Inflammatory macrophage (primary cell): Measurements from ENCODE around the gene TTLL8.

Experiments
- DNase-seq, 2 donors: peaks; one replicate each; pipeline ENCODE4 v3.0.0-alpha.2; 2020 to 2022

Gene TTLL8

DNA sequence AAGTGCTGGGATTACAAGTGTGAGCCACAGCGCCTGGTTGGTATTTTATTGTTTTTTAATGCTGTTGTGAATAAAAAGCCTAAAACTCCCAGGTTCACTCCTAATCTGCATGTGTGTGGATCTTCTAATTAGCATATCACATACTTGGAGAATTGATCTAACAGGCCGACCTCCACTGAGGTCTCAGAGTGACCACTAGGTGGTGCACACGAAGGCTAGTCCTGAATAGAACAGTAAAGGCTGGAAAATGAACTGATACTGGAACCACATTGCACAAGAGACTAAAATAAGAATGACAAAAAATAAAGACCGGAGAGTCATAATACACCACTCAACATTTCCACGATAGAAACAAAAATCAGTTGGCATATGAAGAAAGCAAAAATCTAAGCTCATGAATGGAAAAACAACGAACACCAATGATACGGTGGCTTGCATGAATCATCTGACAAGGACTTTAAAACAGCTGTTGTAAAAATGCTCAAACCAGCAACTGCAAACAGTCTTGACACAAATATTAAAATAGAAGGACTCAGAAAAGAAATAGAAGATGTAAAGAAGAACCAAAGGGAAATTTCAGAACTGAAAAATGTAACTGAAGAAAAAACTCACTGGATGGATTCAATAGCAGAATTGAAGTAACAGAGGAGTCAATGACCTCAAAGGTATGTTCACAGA, 78.4 kb downstream of the TTLL8 start:
- peak; percentile 68 to 74 for DNase-seq

DNA sequence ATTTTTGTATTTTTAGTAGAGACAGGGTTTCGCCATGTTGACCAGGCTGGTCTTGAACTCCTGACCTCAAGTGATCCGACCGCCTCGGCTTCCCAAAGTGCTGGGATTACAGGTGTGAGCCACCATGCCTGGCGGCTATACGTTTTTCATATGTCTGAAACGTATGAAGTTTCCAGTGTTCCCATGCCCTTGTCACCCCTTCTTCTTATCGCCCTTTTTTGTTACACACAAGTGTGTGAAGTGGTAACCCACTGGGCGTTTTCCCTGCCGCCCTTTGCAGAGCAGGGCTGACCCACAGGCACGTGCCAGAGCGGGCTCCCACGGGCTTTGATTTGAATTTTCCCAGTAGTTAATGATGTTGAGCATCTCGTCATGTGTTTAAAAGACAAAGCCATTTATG, 80.5 kb downstream of the TTLL8 start:
- DNase-seq: no peak

DNA sequence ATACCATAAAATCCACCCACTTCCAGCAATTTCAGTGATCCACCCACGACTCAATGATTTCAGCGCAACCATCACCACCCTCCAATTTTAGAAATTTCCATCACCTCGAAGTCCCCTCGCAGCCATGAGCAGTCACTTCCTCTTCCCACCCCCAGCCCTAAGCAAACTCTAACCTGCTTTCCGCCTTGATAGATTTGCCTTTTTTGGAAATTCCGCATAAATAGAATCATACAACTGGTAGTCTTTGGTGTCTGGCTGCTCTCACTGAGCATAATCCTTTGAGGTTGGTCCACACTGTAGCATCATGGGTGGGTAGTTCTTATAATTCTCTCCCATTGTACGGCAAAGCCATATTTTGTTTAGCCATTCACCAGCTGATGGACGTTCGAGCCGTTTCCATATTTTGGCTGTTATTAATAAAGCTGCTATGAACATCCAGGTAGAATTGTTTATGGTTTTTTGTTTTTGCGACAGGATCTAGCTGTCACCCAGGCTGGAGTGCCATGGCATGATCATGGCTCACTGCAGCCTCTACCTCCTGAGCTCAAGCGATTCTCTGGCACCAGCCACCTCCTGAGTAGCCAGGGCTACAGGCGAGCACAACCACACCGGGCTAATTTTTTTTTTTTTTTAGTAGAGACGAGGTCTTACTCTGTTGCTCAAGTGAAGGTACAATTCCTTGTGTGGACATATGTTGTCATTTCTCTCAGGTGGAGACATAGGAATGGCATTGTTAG, 81.5 kb downstream of the TTLL8 start:
- peak; percentile 66 to 87 for DNase-seq

DNA sequence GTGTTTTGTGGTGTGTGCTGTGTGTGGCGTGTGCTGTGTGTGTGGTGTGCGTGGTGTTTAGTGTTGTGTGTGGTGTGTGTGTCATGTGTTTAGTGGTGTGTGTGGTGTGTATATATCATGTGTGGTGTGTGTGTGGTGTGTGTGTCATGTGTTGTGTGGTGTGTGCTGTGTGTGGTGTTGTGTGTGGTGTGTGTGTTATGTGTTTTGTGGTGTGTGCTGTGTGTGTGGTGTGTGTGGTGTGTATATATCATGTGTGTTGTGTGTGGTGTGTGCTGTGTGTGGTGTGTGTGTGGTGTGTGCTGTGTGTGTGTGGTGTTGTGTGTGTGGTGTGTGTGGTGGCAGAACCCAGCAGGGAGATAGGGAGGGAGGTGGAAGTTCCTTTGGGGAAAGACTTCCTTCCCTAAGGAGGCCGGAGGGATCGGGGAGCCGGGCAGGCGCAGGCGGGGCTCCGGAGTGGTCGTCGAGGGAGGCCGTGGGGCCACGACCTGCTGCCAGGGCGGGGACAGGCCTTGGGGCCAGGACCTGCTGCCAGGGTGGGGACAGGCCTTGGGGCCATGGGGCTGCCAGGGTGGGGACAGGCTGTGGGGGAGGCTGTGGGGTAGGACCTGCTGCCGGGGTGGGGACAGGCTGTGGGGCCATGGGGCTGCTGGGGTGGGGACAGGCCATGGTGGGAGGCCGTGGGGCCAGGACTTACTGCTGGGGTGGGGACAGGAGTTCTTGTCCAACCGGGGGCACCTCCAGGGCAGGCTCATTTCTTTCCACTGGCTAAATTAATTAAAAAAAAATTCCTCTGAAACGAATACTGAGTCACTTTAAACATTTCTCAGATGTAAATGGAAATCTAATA, 82.3 kb downstream of the TTLL8 start:
- peak in 1 of 2 donors; percentile 49 for DNase-seq

DNA sequence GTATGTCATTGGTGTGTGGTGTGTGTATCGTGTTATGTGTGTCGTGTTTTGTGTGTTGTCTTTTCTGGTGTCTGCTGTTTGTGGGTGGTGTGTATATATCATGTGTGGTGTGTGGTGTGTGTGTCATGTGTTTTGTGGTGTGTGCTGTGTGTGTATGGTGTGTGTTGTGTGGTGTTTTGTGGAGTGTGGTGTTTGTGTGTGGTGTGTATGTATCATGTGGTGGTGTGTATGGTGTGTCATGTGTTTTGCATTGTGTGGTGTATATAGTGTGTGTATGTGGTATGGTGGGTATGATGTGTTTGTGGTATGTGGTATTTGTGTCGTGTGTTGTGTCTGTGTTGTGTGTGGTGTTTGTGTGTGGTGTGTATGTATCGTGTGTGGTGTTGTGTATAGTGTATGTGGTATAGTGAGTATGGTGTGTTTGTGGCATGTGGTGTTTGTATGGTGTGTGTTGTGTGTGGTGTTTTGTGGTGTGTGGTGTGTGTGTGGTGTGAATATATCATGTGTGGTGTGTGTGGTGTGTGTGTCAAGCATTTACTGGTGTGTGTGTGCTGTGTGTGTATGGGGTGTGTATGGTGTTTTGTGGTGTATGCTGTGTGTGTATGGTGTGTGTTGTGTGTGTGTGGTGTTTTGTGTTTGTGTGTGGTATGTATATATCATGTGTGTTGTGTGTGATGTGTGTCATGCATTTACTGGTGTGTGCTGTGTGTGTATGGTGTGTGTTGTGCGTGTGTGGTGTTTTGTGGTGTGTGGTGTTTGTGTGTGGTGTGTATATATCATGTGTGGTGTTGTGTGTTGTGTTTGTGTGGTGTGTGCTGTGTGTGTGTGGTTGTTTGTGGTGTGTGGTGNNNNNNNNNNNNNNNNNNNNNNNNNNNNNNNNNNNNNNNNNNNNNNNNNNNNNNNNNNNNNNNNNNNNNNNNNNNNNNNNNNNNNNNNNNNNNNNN, 84.8 kb downstream of the TTLL8 start:
- no peak for DNase-seq

DNA sequence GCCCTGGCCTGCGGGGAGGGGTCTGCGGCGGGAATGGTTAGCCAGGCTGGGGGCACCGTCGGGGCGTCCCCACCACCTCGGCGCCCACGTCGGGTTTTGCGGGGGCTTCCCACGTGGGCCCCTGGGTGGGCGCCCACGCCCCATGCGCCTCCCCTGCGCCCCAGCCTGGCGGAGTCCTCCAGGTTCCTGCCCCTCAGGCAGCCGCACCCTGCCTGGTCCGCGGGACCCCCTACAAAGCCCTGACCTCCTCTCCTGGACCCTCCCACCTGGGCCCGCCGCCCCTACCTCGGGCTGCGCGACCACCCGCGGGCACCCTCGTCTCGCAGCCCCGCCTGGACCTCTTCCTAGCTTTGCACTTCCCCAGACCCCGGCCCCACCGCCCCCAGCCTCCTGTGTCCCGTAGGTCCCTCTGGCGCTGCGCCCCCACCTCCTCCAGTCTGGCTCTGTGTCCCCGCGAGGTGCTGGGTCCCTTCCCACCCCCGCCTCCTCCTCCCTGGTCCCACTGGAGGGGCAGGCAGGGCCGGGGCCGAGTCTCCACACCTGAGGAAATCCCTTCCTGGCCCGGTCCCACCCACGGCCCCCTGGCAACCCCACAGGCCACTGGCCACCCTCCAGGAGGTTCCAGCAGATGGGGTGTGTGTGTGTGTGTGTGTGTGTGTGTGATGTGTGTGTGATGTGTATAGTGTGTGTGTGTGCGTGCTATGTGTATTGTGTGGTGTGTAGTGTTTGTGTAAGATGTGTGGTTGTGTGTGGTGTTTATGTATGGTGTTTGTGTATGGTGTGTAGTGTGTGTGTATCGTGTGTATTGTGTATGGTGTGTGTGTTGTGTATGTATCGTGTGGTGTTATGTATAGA, 85.7 kb downstream of the TTLL8 start:
- no peak for DNase-seq

DNA sequence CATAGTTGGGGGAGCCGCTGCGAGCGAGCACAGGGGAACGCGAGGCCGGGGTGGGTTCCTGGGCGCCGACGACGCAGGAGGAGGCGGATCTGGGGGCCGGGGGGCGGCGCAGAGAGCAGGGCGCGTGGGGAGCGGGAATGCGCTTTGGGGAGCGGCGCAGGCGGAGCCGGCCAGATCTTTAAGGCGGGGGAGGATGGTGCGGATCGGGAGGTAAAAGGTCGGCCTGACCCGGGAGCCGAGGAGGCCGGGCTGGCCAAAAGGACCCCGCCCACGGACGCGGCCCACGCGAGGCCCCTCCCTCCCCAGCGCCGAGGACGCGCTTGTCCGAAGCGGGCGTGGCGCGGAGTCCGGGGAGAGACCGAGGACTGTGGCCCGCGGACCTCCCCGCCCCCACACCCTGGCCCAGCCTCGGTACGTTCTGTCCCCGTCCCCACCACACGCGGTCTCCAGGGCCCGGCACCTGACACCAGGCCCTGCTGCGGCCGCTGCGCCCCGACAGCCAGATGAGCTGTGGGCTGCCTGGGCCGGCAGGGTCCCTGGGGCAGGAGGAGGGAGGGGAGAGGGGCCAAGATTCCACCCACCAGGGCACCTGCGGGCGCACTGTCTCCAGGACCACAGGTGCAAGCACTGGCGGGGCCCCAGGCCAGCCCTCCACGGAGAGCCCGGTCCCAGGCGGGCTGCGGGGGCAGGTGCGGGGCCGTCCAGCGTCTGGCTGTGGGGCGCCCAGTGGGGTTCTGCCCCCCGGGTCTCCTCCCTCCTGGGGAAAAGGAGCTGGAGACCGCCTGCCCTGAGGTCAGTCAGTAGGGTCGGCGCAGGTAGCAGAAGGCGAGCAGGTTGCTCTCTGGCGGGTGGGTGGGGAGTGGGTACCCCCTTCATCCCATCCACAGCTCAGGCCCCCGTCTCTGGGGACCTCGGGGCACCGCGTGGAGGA, 86.6 kb downstream of the TTLL8 start:
- DNase-seq: peak; percentile 84 to 91

DNA sequence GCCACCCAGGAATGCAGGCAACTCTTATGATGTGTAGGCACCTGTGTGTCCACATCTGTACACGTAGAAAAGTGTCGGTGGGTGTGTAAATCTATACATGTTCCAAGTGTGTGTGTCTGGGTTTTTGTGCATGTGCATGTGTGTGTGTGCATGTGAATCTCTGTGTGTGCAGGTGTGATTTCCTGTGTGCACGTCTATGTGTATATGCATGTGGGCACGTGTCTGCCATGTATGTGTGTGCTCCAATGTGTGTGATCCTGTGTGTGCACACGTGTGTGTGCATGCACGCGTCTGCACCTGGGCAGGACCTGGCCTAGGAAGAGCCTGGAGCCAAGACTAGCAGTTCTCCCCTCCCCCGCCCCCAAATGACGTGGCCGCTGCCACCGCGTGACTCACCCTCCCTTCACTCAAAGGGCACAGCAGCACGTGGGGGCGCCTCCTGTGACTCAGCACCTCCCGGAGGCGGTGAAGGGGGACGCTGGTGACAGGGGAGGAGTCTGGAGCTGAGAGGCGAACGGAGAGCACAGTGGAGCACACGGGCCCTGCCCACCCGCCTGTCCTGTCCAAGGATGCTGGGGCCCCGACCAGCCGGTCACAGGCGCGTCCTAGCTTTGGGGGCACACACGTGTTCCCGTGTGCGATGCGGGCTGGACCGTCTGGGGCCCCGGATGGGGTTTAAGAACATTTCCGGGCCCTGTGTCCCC, 87.4 kb downstream of the TTLL8 start:
- peak; percentile 98 to 99 for DNase-seq

DNA sequence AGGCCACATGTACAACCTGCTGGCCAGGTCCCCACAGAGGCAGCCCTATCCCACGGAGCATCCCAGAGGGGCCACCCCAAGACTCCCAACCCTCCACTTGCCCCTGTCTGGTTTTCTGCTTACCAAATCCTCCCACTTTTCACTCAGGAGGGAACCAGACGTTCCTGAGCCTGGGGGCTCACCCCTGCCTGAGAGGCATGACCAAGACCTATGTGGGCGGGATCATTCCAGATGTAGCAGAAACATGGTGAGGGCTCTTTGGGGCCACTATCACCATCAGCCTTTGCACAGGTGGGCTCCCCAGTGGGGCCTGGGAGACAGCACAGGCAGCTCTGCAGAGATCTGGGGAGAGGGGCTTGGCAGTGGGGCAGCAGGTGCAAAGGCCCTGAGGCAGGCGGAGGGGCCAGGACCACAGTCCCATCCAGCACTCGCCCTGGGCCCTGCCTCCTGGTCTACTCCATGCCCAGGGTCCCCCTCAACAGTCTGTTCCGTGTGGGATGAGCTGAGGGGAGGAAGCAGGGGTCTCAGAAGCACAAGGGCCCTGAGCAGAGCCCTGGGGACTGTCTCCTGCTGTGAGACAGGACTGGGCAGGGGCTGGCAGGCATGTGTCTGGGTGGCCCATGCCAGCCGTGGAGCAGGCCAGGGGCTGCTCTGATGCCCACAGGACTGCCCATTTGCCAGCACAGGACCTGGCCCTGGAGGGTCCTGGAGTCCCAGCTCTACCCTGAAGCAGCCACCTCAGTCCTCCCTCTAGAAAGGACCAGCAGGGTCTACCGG, 88.2 kb downstream of the TTLL8 start:
- peak in 1 of 2 donors; percentile 30 for DNase-seq

DNA sequence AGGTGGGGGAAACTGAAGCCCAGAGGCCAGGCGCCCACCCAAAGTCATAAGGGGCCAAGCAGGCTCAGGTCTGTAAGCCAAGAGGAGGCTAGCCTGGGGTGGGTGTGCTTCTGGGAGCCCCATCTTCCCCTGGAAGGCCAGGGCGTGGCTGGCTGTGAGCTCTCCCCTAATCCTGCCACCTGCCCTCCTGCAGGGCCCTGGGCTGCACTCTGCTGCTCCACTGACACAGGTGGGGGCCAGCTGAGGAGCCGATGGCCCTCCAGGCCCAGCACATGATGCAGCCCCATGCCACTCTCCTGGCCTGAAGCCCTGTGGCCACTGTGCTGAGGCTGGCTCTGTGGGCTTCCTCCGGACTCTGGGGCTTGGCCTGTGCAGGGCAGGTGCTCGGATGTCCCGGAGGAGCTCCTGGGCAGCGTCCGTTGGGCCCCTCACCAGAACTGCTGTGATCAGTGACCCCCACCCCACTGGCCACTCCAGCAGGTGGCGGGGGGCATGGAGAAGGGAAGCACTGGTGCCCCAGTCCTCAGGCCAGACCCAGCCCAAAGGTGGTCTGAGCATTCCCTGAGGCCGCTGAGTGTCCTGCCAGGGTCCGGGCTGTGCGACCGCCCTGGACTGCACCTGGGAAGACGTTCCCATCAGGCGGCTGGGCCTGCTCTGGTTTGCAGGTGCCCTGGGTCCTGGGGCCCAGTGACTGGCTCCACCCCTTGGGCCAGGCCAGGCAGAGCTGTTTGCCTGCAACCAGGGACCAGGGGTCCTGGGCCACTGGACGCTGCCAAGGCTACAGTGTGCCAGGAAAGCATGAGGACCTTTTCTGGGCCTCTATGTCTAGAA, 89.1 kb downstream of the TTLL8 start:
- DNase-seq: no peak
